ENCODE results near the gene SULT1C4.

GRCh38 chr2:108365656-108366055 lies 12.1 kb upstream of the SULT1C4 start:
- TF ChIP-seq CTCF (IDR thresholded peaks at IDR 0.05) (no peak), POLR2A (IDR thresholded peaks at IDR 0.05) (no peak)
